B cell (primary cell): ENCODE measurements around the gene GRIK2. TPM values are rescaled to one million over a fixed set of nuclear protein-coding genes. Genes with fewer than 3 reads are reported as not detected.

Experiments used
- ATAC-seq: fragments of 200-7000 bp; cut with Tn5 transposase; one replicate; pipeline ENCODE4 v1.10.0; 2021; ENCODE audit warnings: low read depth, mild to moderate bottlenecking, moderate number of reproducible peaks, moderate library complexity
- CTCF ChIA-PET: fragments of 350-600 bp; sonication (Branson Sonifier 250); formaldehyde crosslinking; loops from one replicate; lab custom pipeline; 2021; ENCODE audit warnings: antibody characterized with exemption, inconsistent platforms; lab: Charles Lee
- POLR2A ChIA-PET: fragments of 350-600 bp; sonication (Branson Sonifier 250); formaldehyde crosslinking; loops from one replicate; lab custom pipeline; 2021; ENCODE audit warnings: antibody characterized with exemption; lab: Charles Lee
- DNase-seq: peaks from one replicate; pipeline ENCODE4 v3.0.0; 2013
- H2AFZ ChIP-seq: 2 replicates; pipeline ENCODE4 v1.6.1; 2012; ENCODE audit warnings: mild to moderate bottlenecking, low read depth, low read length; ENCODE audit not compliant: insufficient read depth, poor library complexity, severe bottlenecking
- H3K27ac ChIP-seq, 2 donors: 1 replicate in 1 of 2; 2 replicates in 1 of 2; pipeline ENCODE4 v1.5.1; 2012 to 2013; ENCODE audit warnings: low read length in 2 of 2, mild to moderate bottlenecking in 2 of 2, moderate library complexity in 1 of 2
- H3K27me3 ChIP-seq, 4 experiments: fragments of 200-600 bp in 1 of 4; sonication (generic) in 1 of 4; replicated peaks in 1 of 4; 1 replicate in 2 of 4; 2 replicates in 2 of 4; pipeline versions ENCODE4 v1.6.1 to v1.7.0; 2013 to 2016; ENCODE audit warnings: low read length in 3 of 4, mild to moderate bottlenecking in 2 of 4, mixed read lengths in 1 of 4, moderate library complexity in 1 of 4; ENCODE audit not compliant: insufficient read depth in 4 of 4, control insufficient read depth in 3 of 4; ENCODE audit errors: control extremely low read depth in 1 of 4
- H3K36me3 ChIP-seq, 2 experiments: replicated peaks in 1 of 2; 1 replicate in 1 of 2; 2 replicates in 1 of 2; pipeline versions ENCODE4 v1.6.1 to v1.7.1; 2013; ENCODE audit warnings: low read length in 1 of 2; ENCODE audit not compliant: insufficient read depth in 2 of 2, control insufficient read depth in 1 of 2; ENCODE audit errors: control extremely low read depth in 1 of 2, extremely low read depth in 1 of 2
- H3K4me1 ChIP-seq, 2 donors: fragments of 200-600 bp in 1 of 2; sonication (generic) in 1 of 2; 1 replicate in 1 of 2; 2 replicates in 1 of 2; pipeline versions ENCODE4 v1.5.1 to v1.6.1; 2013 to 2017; ENCODE audit warnings: low read length in 2 of 2; ENCODE audit not compliant: control insufficient read depth in 2 of 2, insufficient read depth in 2 of 2
- H3K4me2 ChIP-seq: replicated peaks from 2 replicates; pipeline ENCODE3; 2012; ENCODE audit warnings: mild to moderate bottlenecking, low read depth, low read length; ENCODE audit not compliant: poor library complexity, severe bottlenecking
- H3K4me3 ChIP-seq, 5 experiments: fragments of 200-600 bp in 1 of 5; sonication (generic) in 1 of 5; 1 replicate in 3 of 5; 2 replicates in 2 of 5; pipeline versions ENCODE4 v1.5.1 to v1.7.0; 2011 to 2016; ENCODE audit warnings: low read length in 4 of 5, mild to moderate bottlenecking in 4 of 5, low read depth in 2 of 5, control low read depth in 1 of 5, moderate library complexity in 1 of 5; ENCODE audit not compliant: insufficient read depth in 1 of 5; ENCODE audit errors: control extremely low read depth in 1 of 5, extremely low read depth in 1 of 5
- H3K79me2 ChIP-seq: fragments of 200-600 bp; sonication (generic); one replicate; pipeline ENCODE4 v1.6.0; 2016; ENCODE audit warnings: low read length; ENCODE audit not compliant: control insufficient read depth, insufficient read depth
- H3K9ac ChIP-seq: fragments of 200-600 bp; sonication (generic); 2 replicates; pipeline ENCODE4 v1.6.1; 2017; ENCODE audit warnings: mild to moderate bottlenecking, low read length, moderate library complexity
- H3K9me3 ChIP-seq, 3 donors: one replicate each; pipeline versions ENCODE4 v1.6.1 to v1.7.1; 2013; ENCODE audit warnings: low read length in 2 of 3; ENCODE audit not compliant: control insufficient read depth in 2 of 3, insufficient read depth in 1 of 3; ENCODE audit errors: control extremely low read depth in 1 of 3
- H4K20me1 ChIP-seq: 2 replicates; pipeline ENCODE4 v1.6.0; 2012; ENCODE audit warnings: mild to moderate bottlenecking, low read length; ENCODE audit not compliant: insufficient read depth, control insufficient read depth, poor library complexity, severe bottlenecking
- H3K27ac Mint-ChIP-seq: one replicate; pipeline ENCODE4 v1.8.0; 2021; ENCODE audit warnings: mixed read lengths
- H3K27me3 Mint-ChIP-seq: one replicate; pipeline ENCODE4 v1.8.0; 2021; ENCODE audit warnings: mixed read lengths
- H3K4me1 Mint-ChIP-seq: one replicate; pipeline ENCODE4 v1.8.0; 2021; ENCODE audit warnings: mixed read lengths
- H3K4me3 Mint-ChIP-seq: one replicate; pipeline ENCODE4 v1.8.0; 2021; ENCODE audit warnings: mixed read lengths
- H3K9me3 Mint-ChIP-seq: one replicate; pipeline ENCODE4 v1.8.0; 2022; ENCODE audit warnings: mixed read lengths; ENCODE audit not compliant: insufficient read depth
- EZH2 ChIP-seq: IDR thresholded peaks from 2 replicates; pipeline ENCODE4 v1.6.1; 2012; ENCODE audit warnings: borderline replicate concordance, low read depth, mild to moderate bottlenecking, moderate library complexity, low read length; ENCODE audit not compliant: insufficient read depth, poor library complexity, severe bottlenecking
- WGBS: methylation state at CpG from one replicate; pipeline ENCODE4 v1.1.5; 2013; ENCODE audit warnings: missing lambda C conversion rate; ENCODE audit not compliant: insufficient coverage; 5-methylcytosine and 5-hydroxymethylcytosine counted together
- intact Hi-C: fragments of 100-400 bp; cut with micrococcal nuclease; formaldehyde crosslinking; loops from one replicate; pipeline ENCODE4 v1.10.0; 2022
- polyA plus RNA-seq: library from polyadenylated mRNA; depleted of rRNA; stranded (reverse); fragments of >200 nt; gene quantifications from 2 replicates; pipeline ENCODE4 v1.2.3, GENCODE V29; 2012
- total RNA-seq, 2 donors: library from RNA; stranded (reverse); fragments of 120-200 nt in 1 of 2; gene quantifications; 1 replicate in 1 of 2; 2 replicates in 1 of 2; pipeline versions ENCODE4 v1.2.3 to v1.2.4, GENCODE V29; 2013 to 2022
- TF ChIP-seq, protein P1 (sequence below): fragments of 200-600 bp; IDR thresholded peaks from one replicate; pipeline ENCODE4 v1.8.0; 2022; ENCODE audit warnings: antibody characterized with exemption, mild to moderate bottlenecking

GRIK2 gene
- total and polyA plus RNA-seq, 2 donors (not counting 1 experiment from before 2014, with no cell fraction given) = not detected

- Histone ChIP-seq H3K9me3 (no peaks in the 10 kb centered on the region), H2AFZ (no peak overlapping the region), H3K4me1 (no peaks in the 10 kb centered on the region), H3K9ac (no peak overlapping the region), H3K27ac (no peak overlapping the region), H4K20me1 (no peaks in the 10 kb centered on the region), H3K27me3 (no peaks in the 10 kb centered on the region), H3K4me2 (no peak overlapping the region), H3K36me3 (no peaks in the 10 kb centered on the region), H3K79me2 (no peaks in the 10 kb centered on the region), H3K4me3 (no peak overlapping the region)
- no peak for DNase-seq
- POLR2A ChIA-PET = no interaction called here
- no peak for TF ChIP-seq EZH2
- TF ChIP-seq, protein P1, sequence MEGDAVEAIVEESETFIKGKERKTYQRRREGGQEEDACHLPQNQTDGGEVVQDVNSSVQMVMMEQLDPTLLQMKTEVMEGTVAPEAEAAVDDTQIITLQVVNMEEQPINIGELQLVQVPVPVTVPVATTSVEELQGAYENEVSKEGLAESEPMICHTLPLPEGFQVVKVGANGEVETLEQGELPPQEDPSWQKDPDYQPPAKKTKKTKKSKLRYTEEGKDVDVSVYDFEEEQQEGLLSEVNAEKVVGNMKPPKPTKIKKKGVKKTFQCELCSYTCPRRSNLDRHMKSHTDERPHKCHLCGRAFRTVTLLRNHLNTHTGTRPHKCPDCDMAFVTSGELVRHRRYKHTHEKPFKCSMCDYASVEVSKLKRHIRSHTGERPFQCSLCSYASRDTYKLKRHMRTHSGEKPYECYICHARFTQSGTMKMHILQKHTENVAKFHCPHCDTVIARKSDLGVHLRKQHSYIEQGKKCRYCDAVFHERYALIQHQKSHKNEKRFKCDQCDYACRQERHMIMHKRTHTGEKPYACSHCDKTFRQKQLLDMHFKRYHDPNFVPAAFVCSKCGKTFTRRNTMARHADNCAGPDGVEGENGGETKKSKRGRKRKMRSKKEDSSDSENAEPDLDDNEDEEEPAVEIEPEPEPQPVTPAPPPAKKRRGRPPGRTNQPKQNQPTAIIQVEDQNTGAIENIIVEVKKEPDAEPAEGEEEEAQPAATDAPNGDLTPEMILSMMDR = no peak
- no peaks in the 10 kb centered on the region for H3K27me3 Mint-ChIP-seq
- intact Hi-C loops = no loop called here
- H3K27ac Mint-ChIP-seq = no peak overlapping the region
- no peaks in the 10 kb centered on the region for H3K9me3 Mint-ChIP-seq
- no peak for ATAC-seq
- CTCF ChIA-PET = no interaction called here
- H3K4me3 Mint-ChIP-seq = no peak overlapping the region
- WGBS = no CpG with 5 or more reads among the region's 1 CpG
- H3K4me1 Mint-ChIP-seq = no peaks in the 10 kb centered on the region
These were observed 72.4 kb downstream of the GRIK2 start for GRCh38 chr6:101465863-101466262.

GRCh38 chr6:101477436-101477835 is 83.9 kb downstream of the GRIK2 start:
- H3K9me3 Mint-ChIP-seq = no peaks in the 10 kb centered on the region
- no peak overlapping the region for H3K4me3 Mint-ChIP-seq
- DNase-seq (no peak), ATAC-seq (no peak)
- no peaks in the 10 kb centered on the region for H3K27me3 ChIP-seq
- no peaks in the 10 kb centered on the region for H3K4me1 Mint-ChIP-seq
- ChIA-PET CTCF (no interaction called here), POLR2A (no interaction called here)
- H3K27ac Mint-ChIP-seq = no peak overlapping the region
- H3K79me2 ChIP-seq = no peaks in the 10 kb centered on the region
- TF ChIP-seq EZH2 = no peak
- TF ChIP-seq, protein P1 = no peak
- no CpG with 5 or more reads among the region's 2 CpGs for WGBS
- H3K9me3 ChIP-seq = no peaks in the 10 kb centered on the region
- no peaks in the 10 kb centered on the region for H3K4me1 ChIP-seq
- H3K9ac ChIP-seq = no peak overlapping the region
- no peak overlapping the region for H3K27ac ChIP-seq
- H4K20me1 ChIP-seq = no peaks in the 10 kb centered on the region
- intact Hi-C loops = no loop called here
- H3K27me3 Mint-ChIP-seq = no peaks in the 10 kb centered on the region
- no peak overlapping the region for H3K4me2 ChIP-seq
- no peaks in the 10 kb centered on the region for H3K36me3 ChIP-seq
- no peak overlapping the region for H3K4me3 ChIP-seq
- no peak overlapping the region for H2AFZ ChIP-seq
